ENCODE measurements around the gene FAM76A.
A peak's percentile ranks its signal among the peaks of the same experiment; 100 is the strongest.

The FAM76A gene

DNA sequence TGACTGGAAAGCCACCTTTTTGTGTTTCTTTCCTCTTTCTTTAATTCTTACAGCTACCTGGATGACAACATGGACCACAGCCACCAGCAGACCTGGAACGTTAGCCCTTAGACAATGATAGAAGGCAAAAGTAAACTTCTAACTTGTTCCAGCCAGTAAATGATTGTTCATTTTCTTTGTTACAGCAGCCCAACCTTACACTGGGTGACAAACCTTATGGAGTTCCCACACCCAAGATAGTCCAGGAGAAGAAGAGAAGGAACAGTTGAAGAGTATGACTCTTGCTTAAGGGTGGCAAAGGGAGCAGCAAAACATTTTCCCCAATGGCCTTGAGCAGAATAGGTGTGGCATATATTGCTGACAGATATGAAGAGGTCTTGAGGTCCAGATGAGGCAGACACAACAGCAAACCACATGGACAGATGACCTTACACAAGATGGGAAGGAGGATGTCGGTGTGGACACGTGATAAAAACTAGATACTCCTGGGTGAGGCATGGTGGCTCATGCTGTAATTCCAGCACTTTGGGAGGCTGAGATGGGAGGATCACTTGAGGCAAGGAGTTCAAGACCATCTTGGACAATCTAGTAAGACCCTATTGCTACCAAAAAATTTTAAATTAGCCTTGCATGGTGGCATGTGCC, 11.8 kb upstream of the FAM76A start:
- Histone ChIP-seq H3K4me1 (ENCODE audit: control insufficient read depth, low read depth, low read length) (no peaks in the 10 kb centered on the region), H3K79me1 (ENCODE audit: low read length) (no peaks in the 10 kb centered on the region), H4K5ac (ENCODE audit: low read length) (no peak overlapping the region), H3K9ac (ENCODE audit: low read length) (no peak overlapping the region), H3K4me2 (ENCODE audit: low read length) (no peak overlapping the region), H3K27me3 (ENCODE audit: insufficient read depth, low read length, poor library complexity) (no peaks in the 10 kb centered on the region), H3K23ac (ENCODE audit: low read length) (no peak overlapping the region), H3K36me3 (ENCODE audit: control insufficient read depth, insufficient read depth, low read length) (no peaks in the 10 kb centered on the region), H4K8ac (ENCODE audit: low read depth, low read length) (no peak overlapping the region), H2AK5ac (ENCODE audit: low read length) (no peak overlapping the region), H3K18ac (ENCODE audit: low read length) (no peak overlapping the region), H3K56ac (ENCODE audit: low read length) (no peak overlapping the region), H3K4ac (ENCODE audit: low read depth, low read length) (no peak overlapping the region), H2BK5ac (ENCODE audit: low read length) (no peak overlapping the region), H2BK15ac (replicated peaks; ENCODE audit: low read depth) (no peak overlapping the region), H3K79me2 (ENCODE audit: control insufficient read depth, insufficient read depth, low read length) (no peaks in the 10 kb centered on the region), H2BK120ac (ENCODE audit: low read depth, low read length) (no peak overlapping the region), H3K27ac (ENCODE audit: low read depth, low read length) (no peak overlapping the region), H3K4me3 (ENCODE audit: low read length) (no peak overlapping the region)
- no CpG with 5 or more reads among the region's 3 CpGs for WGBS (ENCODE audit: extremely low coverage, insufficient coverage, low lambda C conversion rate)
- no peak for DNase-seq

- Histone ChIP-seq H2AK5ac (ENCODE audit: low read length) (no peak overlapping the region), H3K27ac (ENCODE audit: low read depth, low read length) (no peak overlapping the region), H3K9ac (ENCODE audit: low read length) (no peak overlapping the region), H3K4me1 (ENCODE audit: control insufficient read depth, low read depth, low read length) (no peaks in the 10 kb centered on the region), H4K8ac (ENCODE audit: low read depth, low read length) (no peak overlapping the region), H3K23ac (ENCODE audit: low read length) (no peak overlapping the region), H3K56ac (ENCODE audit: low read length) (no peak overlapping the region), H2BK15ac (replicated peaks; ENCODE audit: low read depth) (no peak overlapping the region), H3K79me2 (ENCODE audit: control insufficient read depth, insufficient read depth, low read length) (no peaks in the 10 kb centered on the region), H2BK120ac (ENCODE audit: low read depth, low read length) (no peak overlapping the region), H2BK5ac (ENCODE audit: low read length) (no peak overlapping the region), H3K4me3 (ENCODE audit: low read length) (no peak overlapping the region), H3K27me3 (ENCODE audit: insufficient read depth, low read length, poor library complexity) (no peaks in the 10 kb centered on the region), H3K36me3 (ENCODE audit: control insufficient read depth, insufficient read depth, low read length) (no peaks in the 10 kb centered on the region), H4K5ac (ENCODE audit: low read length) (no peak overlapping the region), H3K79me1 (ENCODE audit: low read length) (no peaks in the 10 kb centered on the region), H3K4ac (ENCODE audit: low read depth, low read length) (no peak overlapping the region), H3K18ac (ENCODE audit: low read length) (no peak overlapping the region), H3K4me2 (ENCODE audit: low read length) (no peak overlapping the region)
- WGBS (ENCODE audit: extremely low coverage, insufficient coverage, low lambda C conversion rate), result no CpG with 5 or more reads among the region's 2 CpGs
- no peak for DNase-seq
Observed at GRCh38 chr1:27716262-27716895, 9.4 kb upstream of the FAM76A start.

DNA sequence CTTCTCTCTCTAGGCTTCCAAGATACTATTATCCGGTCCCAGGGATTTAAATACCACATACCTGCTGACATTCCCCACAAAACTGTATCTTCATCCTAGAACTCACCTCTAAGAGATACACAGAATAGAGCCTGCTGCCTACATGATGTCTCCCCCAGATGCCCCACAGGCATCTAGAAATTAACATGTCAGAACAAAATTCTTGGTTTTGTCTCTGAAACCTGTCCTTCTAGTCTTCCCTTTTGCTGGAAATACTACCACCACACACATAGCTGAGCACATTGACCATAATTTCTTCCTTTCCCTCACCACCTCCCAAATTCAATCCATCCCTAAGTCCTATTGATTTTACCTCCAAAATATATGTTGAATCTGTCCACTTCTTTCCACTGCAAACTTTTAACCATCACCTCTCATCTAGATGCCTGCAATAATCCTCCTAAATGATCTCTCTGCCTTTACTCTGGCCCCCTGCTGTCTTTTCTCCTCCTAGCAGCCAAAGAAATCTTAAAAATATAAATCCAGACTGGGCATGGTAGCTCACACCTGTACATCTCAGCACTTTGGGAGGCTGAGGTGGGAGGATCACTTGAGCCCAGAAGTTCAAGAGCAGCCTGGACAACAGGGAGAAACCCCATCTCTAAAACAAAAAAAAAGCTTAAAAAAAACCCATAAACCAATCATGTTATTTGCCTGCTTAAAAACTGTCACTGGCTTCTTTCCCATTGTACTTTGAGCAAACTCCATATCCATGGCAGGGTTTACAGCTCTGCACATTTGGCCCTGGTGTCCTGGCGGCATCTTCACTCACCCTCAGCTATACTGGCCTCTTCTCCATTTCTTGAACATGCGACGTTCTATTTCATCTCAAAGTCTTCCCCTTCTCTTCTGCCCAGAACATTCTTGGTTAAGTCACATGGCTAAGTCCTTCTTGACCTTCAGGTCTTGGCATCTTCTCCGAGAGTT, 6.2 kb upstream of the FAM76A start:
- no CpG with 5 or more reads among the region's 5 CpGs for WGBS (ENCODE audit: extremely low coverage, insufficient coverage, low lambda C conversion rate)
- no peak overlapping the region for H4K8ac ChIP-seq (ENCODE audit: low read depth, low read length)
- H2BK15ac ChIP-seq (replicated peaks; ENCODE audit: low read depth), result no peak overlapping the region
- H3K27ac ChIP-seq (ENCODE audit: low read depth, low read length), result no peak overlapping the region
- no peaks in the 10 kb centered on the region for H3K4me1 ChIP-seq (ENCODE audit: control insufficient read depth, low read depth, low read length)
- H3K4ac ChIP-seq (ENCODE audit: low read depth, low read length), result no peak overlapping the region
- H3K79me1 ChIP-seq (ENCODE audit: low read length), result no peaks in the 10 kb centered on the region
- no peaks in the 10 kb centered on the region for H3K27me3 ChIP-seq (ENCODE audit: insufficient read depth, low read length, poor library complexity)
- no peak overlapping the region for H3K9ac ChIP-seq (ENCODE audit: low read length)
- H3K4me2 ChIP-seq (ENCODE audit: low read length), result no peak overlapping the region
- H3K56ac ChIP-seq (ENCODE audit: low read length), result no peak overlapping the region
- no peak overlapping the region for H2BK120ac ChIP-seq (ENCODE audit: low read depth, low read length)
- no peaks in the 10 kb centered on the region for H3K36me3 ChIP-seq (ENCODE audit: control insufficient read depth, insufficient read depth, low read length)
- no peak overlapping the region for H3K18ac ChIP-seq (ENCODE audit: low read length)
- H2BK5ac ChIP-seq (ENCODE audit: low read length), result no peak overlapping the region
- no peak overlapping the region for H3K23ac ChIP-seq (ENCODE audit: low read length)
- no peak overlapping the region for H3K4me3 ChIP-seq (ENCODE audit: low read length)
- DNase-seq, result no peak
- no peak overlapping the region for H2AK5ac ChIP-seq (ENCODE audit: low read length)
- H4K5ac ChIP-seq (ENCODE audit: low read length), result no peak overlapping the region
- no peaks in the 10 kb centered on the region for H3K79me2 ChIP-seq (ENCODE audit: control insufficient read depth, insufficient read depth, low read length)

DNA sequence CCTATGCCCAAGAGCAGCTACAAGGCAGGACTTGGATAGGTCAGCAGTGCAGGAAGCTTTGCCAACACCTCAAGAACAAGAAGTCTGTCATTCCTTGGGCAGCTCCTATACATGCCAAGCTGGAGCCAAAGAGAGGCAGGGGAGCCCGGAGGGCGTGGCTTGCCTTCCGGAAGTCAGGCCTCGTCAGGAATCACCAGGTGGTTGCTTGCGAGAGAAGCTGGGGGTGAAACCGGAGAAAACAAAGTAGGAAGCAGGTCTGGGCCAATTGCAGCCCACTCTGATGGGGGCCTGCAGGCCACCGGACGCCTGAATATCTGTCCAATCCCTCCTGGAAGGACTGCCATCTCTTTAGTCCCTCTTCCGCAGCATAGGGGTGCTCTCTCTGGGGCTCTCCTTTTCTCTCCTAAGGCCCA, 794 bp upstream of the FAM76A start:
- Histone ChIP-seq H3K4me2 (ENCODE audit: low read length) (peak overlapping the region; percentile 3), H2AK5ac (ENCODE audit: low read length) (no peak overlapping the region), H3K36me3 (ENCODE audit: control insufficient read depth, insufficient read depth, low read length) (no peaks in the 10 kb centered on the region), H2BK15ac (replicated peaks; ENCODE audit: low read depth) (no peak overlapping the region), H3K9ac (ENCODE audit: low read length) (no peak overlapping the region), H3K27ac (ENCODE audit: low read depth, low read length) (no peak overlapping the region), H3K4me1 (ENCODE audit: control insufficient read depth, low read depth, low read length) (no peaks in the 10 kb centered on the region), H3K4ac (ENCODE audit: low read depth, low read length) (peak overlapping the region; percentile 19), H3K79me2 (ENCODE audit: control insufficient read depth, insufficient read depth, low read length) (no peaks in the 10 kb centered on the region), H2BK120ac (ENCODE audit: low read depth, low read length) (no peak overlapping the region), H2BK5ac (ENCODE audit: low read length) (no peak overlapping the region), H3K4me3 (ENCODE audit: low read length) (no peak overlapping the region), H3K56ac (ENCODE audit: low read length) (peak overlapping the region; percentile 26), H3K27me3 (ENCODE audit: insufficient read depth, low read length, poor library complexity) (no peaks in the 10 kb centered on the region), H3K23ac (ENCODE audit: low read length) (no peak overlapping the region), H3K79me1 (ENCODE audit: low read length) (no peaks in the 10 kb centered on the region), H4K5ac (ENCODE audit: low read length) (peak overlapping the region; percentile 90), H4K8ac (ENCODE audit: low read depth, low read length) (no peak overlapping the region), H3K18ac (ENCODE audit: low read length) (no peak overlapping the region)
- DNase-seq, result peak; percentile 62
- WGBS (ENCODE audit: extremely low coverage, insufficient coverage, low lambda C conversion rate), result no CpG with 5 or more reads among the region's 9 CpGs

- Histone ChIP-seq H2AK5ac (ENCODE audit: low read length) (no peak overlapping the region), H3K79me2 (ENCODE audit: control insufficient read depth, insufficient read depth, low read length) (no peaks in the 10 kb centered on the region), H4K8ac (ENCODE audit: low read depth, low read length) (no peak overlapping the region), H4K5ac (ENCODE audit: low read length) (no peak overlapping the region), H3K4ac (ENCODE audit: low read depth, low read length) (no peak overlapping the region), H3K36me3 (ENCODE audit: control insufficient read depth, insufficient read depth, low read length) (no peaks in the 10 kb centered on the region), H3K9ac (ENCODE audit: low read length) (peak overlapping the region; percentile 87), H3K56ac (ENCODE audit: low read length) (peak overlapping the region; percentile 45), H2BK15ac (replicated peaks; ENCODE audit: low read depth) (no peak overlapping the region), H3K4me1 (ENCODE audit: control insufficient read depth, low read depth, low read length) (no peaks in the 10 kb centered on the region), H3K27me3 (ENCODE audit: insufficient read depth, low read length, poor library complexity) (no peaks in the 10 kb centered on the region), H3K18ac (ENCODE audit: low read length) (peak overlapping the region; percentile 88), H3K23ac (ENCODE audit: low read length) (no peak overlapping the region), H3K27ac (ENCODE audit: low read depth, low read length) (peak overlapping the region; percentile 76), H3K4me3 (ENCODE audit: low read length) (peak overlapping the region; percentile 76), H2BK120ac (ENCODE audit: low read depth, low read length) (no peak overlapping the region), H3K4me2 (ENCODE audit: low read length) (peak overlapping the region; percentile 83), H2BK5ac (ENCODE audit: low read length) (no peak overlapping the region), H3K79me1 (ENCODE audit: low read length) (no peaks in the 10 kb centered on the region)
- DNase-seq, result peak; percentile 72
- WGBS (ENCODE audit: extremely low coverage, insufficient coverage, low lambda C conversion rate), result no CpG with 5 or more reads among the region's 46 CpGs
Observed at GRCh38 chr1:27726173-27727044, 648 bp downstream of the FAM76A start.

Data from mesendoderm (in vitro differentiated cells).